Pancreas (tissue), 10 donors: Measurements from ENCODE around the gene SERPING1. TPM values are rescaled to one million over a fixed set of nuclear protein-coding genes. Genes with fewer than 3 reads are reported as not detected.

Experiments
- ATAC-seq, 4 donors: fragments of 200-7000 bp; cut with Tn5 transposase; one replicate each; pipeline versions ENCODE4 v1.8.0 to v1.9.1; 2020; ENCODE audit warnings: mild to moderate bottlenecking in 4 of 4, moderate library complexity in 4 of 4
- DNase-seq, 6 donors: peaks; one replicate each; pipeline ENCODE4 v3.0.0-alpha.2; 2020
- FAIRE-seq: peaks from 2 replicates; lab custom pipeline; 2012; peaks lifted over from hg19 to GRCh38; lab: Jason Lieb, UNC
- H3K27ac ChIP-seq, 4 donors: fragments of 200-600 bp; sonication (generic); 1 replicate in 3 of 4; 2 replicates in 1 of 4; pipeline versions ENCODE4 v1.5.0 to v1.8.0; 2020
- H3K27me3 ChIP-seq, 4 donors: fragments of 200-600 bp; one replicate each; pipeline ENCODE4 v1.8.0; 2021
- H3K36me3 ChIP-seq, 3 donors: fragments of 200-600 bp; sonication (generic) in 1 of 3; one replicate each; pipeline versions ENCODE4 v1.5.0 to v1.8.0; 2020 to 2021
- H3K4me1 ChIP-seq, 3 donors: fragments of 200-600 bp; one replicate each; pipeline ENCODE4 v1.8.0; 2021
- H3K4me3 ChIP-seq, 4 donors: fragments of 200-600 bp; sonication (generic) in 2 of 4; one replicate each; pipeline versions ENCODE4 v1.5.0 to v1.8.0; 2020 to 2021
- H3K9me3 ChIP-seq, 4 donors: fragments of 200-600 bp; one replicate each; pipeline ENCODE4 v1.8.0; 2021
- WGBS, 2 donors: extraction: QIAGEN DNeasy Blood & Tissue Kit; methylation state at CpG; one replicate each; pipeline ENCODE4 v1.1.7; 2013; 5-methylcytosine and 5-hydroxymethylcytosine counted together
- intact Hi-C, 3 donors: fragments of 100-400 bp; cut with DNase I; formaldehyde crosslinking; loops; one replicate each; pipeline versions ENCODE4 v1.11.1 to v1.14.2; 2022
- polyA plus RNA-seq, 2 donors: library from polyadenylated mRNA; stranded (reverse); fragments of 200-250 nt; gene quantifications; one replicate each; pipeline ENCODE4 v1.2.3, GENCODE V29; 2013
- total RNA-seq, 6 donors: library from RNA; stranded (reverse); fragmentation: NEBNext Ultra II Directional in 4 of 6; extraction: Animal tissue kit (Norgen Biotek cat#: 25700) in 4 of 6; gene quantifications; one replicate each; pipeline versions ENCODE4 v1.2.1 to v1.2.4, GENCODE V29; 2021 to 2023
- TF ChIP-seq, protein P1 (sequence below), 4 donors: fragments of 200-600 bp; sonication (generic) in 3 of 4; IDR thresholded peaks; one replicate each; pipeline versions ENCODE4 v1.5.0 to v1.8.0; 2021; ENCODE audit warnings: antibody characterized with exemption in 4 of 4
- donor health status: healthy with polysubstance abuse.
- donor health status: DM: no; HTN: no; CAD: no; lungs with moderate emphysema.
- donor health status: DM: no; HTN: no; CAD: no.
- donor health status: control.
- donor health status: control.
- donor health status: Bipolar disorder and iron deficiency.
- donor health status: DM: yes; HTN: yes; CAD: no.
- donor health status: DM: no; HTN: no; CAD: no.
- donor health status: DM: no; HTN: no; CAD: no.
- donor health status: DM: yes; HTN: yes; CAD: no.

SERPING1 gene
- total and polyA plus RNA-seq, 8 donors = 135 to 399 (median 206) TPM

DNA sequence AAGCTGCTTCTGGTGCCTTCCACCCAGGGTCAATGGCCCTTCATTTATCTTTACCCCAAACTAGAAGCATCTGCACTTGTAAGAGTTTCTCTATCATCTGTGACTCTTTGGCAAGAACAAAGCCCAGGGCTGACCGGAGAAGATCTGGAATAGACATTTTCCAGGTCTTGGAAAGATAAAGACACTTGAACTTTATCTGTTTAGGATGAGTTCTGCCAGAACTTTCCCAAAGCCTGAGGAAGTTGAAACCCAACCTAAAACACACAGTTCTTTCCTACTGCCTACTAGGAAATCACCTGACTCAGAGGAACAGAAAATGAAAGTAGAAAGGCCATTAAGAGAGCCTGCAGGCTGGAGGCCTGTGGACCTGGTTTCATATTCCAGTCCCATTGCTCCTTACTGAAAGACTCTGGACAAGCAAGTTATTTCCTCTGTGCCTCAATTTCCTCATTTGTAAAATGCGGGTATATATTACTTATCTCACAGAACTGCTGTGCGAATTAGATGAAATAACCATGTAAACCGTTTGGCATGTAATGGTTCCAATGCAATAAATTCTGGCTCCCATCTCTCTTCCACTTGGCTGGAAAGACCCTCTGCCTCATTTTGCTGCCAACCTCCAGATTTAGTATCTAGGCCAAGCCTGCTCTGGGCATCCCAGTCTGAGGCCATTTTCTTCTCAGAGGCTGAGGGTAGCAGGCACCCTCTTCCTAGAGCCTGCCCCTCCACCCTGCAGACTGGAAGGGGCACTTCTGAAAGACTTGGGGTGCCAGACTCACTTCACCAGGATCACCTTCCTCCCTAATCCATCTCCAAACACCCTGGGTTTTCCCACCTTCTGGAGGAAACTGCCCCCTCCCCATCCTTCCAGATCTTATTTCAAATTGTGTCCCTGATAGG lies 31.2 kb upstream of the SERPING1 start:
- ATAC-seq (peak; percentile 28 to 78 (median 64)), FAIRE-seq (peak; percentile 69), DNase-seq (peak in 1 of 6 donors; percentile 40)
- intact Hi-C loops = loop anchor here in 2 of 3 donors (5.0 to 10.0 kb wide), 2 partner anchors 79 to 81 kb away; partner anchors contain the start of gene YPEL4 (in 2 of the 2)
- TF ChIP-seq, protein P1, sequence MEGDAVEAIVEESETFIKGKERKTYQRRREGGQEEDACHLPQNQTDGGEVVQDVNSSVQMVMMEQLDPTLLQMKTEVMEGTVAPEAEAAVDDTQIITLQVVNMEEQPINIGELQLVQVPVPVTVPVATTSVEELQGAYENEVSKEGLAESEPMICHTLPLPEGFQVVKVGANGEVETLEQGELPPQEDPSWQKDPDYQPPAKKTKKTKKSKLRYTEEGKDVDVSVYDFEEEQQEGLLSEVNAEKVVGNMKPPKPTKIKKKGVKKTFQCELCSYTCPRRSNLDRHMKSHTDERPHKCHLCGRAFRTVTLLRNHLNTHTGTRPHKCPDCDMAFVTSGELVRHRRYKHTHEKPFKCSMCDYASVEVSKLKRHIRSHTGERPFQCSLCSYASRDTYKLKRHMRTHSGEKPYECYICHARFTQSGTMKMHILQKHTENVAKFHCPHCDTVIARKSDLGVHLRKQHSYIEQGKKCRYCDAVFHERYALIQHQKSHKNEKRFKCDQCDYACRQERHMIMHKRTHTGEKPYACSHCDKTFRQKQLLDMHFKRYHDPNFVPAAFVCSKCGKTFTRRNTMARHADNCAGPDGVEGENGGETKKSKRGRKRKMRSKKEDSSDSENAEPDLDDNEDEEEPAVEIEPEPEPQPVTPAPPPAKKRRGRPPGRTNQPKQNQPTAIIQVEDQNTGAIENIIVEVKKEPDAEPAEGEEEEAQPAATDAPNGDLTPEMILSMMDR (IDR thresholded peaks at IDR 0.05) = no peak
- Histone ChIP-seq H3K9me3 (no peaks in the 10 kb centered on the region), H3K27me3 (no peaks in the 10 kb centered on the region), H3K4me3 (peak overlapping the region; percentile 3 to 83 (median 40)), H3K4me1 (peaks cover 0 to 12% (median 0%) of the 10 kb centered on the region in 3 donors), H3K27ac (peak overlapping the region in 3 of 4 donors; percentile 41 to 81 (median 61)), H3K36me3 (no peaks in the 10 kb centered on the region)
- 64 to 75% methylated on average over 4 of the region's 4 CpGs for WGBS, 2 donors

DNA sequence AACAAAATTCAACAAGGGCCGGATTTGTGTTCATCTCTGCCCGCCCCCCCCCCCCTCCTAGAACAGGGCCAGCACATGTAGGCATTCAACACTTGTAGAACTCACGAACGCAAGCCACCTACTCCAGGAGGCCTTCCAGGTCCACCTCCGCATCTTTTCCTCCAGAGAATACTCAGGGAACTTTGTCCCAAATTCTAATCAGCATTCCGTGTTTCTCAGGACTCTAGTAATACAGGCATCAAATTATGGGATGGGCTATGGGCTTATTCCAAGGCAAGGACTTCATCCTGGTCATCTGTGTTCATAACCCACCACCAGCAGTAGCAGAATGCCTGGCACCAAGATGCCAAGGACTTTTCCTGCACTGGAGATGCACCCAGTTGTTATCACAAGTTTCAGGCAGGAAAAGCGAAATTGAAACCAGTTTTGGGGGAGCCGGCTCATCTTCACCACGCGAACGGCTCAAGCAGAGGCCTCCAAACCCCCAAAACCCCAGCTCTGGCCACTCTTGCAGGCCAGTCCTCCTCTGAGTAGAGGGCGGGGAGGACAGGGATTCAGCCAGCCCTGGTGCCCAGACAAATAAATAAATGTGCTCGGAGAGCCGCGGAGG lies 30.5 kb upstream of the SERPING1 start:
- DNase-seq (no peak), ATAC-seq (peak in 2 of 4 donors; percentile 21 to 28), FAIRE-seq (no peak)
- TF ChIP-seq, protein P1 (IDR thresholded peaks at IDR 0.05) = no peak
- H3K36me3 ChIP-seq = no peaks in the 10 kb centered on the region
- intact Hi-C loops = loop anchor here in 2 of 3 donors (5.0 to 10.0 kb wide), 2 partner anchors 78 to 80 kb away; partner anchors contain the start of gene YPEL4 (in 2 of the 2)
- H3K4me1 ChIP-seq = peaks cover 0 to 12% (median 0%) of the 10 kb centered on the region in 3 donors
- WGBS, 2 donors = 29 to 32% methylated on average over 15 of the region's 15 CpGs
- H3K4me3 ChIP-seq = peak overlapping the region; percentile 42 to 83 (median 76)
- H3K9me3 ChIP-seq = no peaks in the 10 kb centered on the region
- peak overlapping the region in 3 of 4 donors; percentile 25 to 81 (median 61) for H3K27ac ChIP-seq
- H3K27me3 ChIP-seq = no peaks in the 10 kb centered on the region

DNA sequence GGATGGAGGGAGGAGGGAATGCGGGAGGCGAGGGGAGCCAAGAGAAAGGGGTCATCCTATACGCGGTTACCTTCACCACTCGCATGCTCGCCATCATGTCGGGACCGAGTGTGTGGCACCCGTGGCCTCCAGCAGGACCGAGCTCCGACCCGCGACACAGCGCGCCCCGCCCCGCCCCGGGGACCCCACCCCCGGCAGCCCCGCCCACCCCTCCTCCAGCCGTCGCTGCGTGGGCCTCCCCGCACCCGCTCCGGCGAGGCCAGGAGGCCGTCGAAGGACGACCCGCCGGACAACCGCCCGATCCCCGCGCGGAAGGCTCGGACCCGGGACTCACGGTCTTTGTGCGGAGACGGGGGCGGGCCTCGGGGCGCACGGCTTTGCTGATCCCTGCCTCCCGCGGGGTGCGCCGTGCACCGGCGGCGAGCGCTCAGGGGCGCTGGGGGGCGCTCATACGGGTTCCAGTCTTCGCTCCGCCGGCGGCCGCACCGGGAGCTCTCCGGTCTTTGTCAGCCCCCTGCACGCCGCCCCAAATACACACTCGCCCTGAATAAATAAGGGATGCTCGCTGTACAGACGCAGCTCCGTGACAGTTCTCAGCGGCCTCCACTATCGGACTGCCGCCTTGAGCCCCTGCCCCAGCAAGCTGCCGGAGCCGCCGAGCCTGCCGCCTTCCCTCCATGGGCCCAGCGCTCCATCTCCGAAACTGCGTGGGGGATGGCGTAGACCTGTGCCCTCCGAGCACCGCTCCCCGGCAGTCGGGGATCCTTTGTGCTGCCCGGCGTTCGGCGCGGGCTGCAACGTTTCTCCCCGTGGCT lies 29.8 kb upstream of the SERPING1 start, which contains the start of gene UBE2L6:
Gene UBE2L6 (minus strand): TSS at position 158 of the 815 bp plus-strand sequence. CDS start 61 bp downstream, at position 97.
- FAIRE-seq (no peak), ATAC-seq (peak; percentile 84 to 88 (median 88)), DNase-seq (peak; percentile 42 to 84 (median 75))
- Histone ChIP-seq H3K27me3 (no peaks in the 10 kb centered on the region), H3K9me3 (no peaks in the 10 kb centered on the region), H3K27ac (peak within 1 kb of the TSS; percentile 17 to 81 (median 51)), H3K4me1 (peaks cover 0 to 12% (median 0%) of the 10 kb centered on the region in 3 donors), H3K4me3 (peak within 1 kb of the TSS; percentile 42 to 83 (median 76)), H3K36me3 (no peaks in the 10 kb centered on the region)
- intact Hi-C loops = loop anchor here in 2 of 3 donors (5.0 to 10.0 kb wide), 2 partner anchors 77 to 80 kb away; partner anchors contain the start of gene YPEL4 (in 2 of the 2)
- WGBS, 2 donors = 1% methylated on average over 56 to 92 of the region's 92 CpGs
- TF ChIP-seq, protein P1 (IDR thresholded peaks at IDR 0.05) = peak in 3 of 4 donors; percentile 80 to 89 (median 83)

DNA sequence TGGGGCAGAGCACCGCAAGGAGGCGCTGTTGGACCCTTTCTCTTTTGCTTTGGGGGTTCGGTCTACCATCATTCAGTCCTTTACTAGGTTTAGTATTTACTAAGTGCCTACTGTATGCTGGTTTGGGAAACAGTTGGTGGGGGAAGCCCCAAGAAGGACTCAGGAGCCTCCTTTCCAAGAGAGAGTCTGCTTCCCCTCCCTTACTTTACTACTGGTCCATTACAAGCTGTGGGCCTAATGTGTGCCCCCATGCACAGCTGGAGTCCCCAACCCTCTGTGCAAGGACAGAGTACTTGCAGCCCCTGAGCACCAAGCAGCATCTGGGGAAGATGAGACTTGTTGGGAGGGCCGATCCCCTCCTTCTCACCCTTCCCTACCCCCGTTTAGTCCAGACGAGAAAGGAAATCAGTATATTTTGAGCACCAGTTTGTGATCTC lies 29.1 kb upstream of the SERPING1 start:
- no peaks in the 10 kb centered on the region for H3K9me3 ChIP-seq
- TF ChIP-seq, protein P1 (IDR thresholded peaks at IDR 0.05) = peak in 1 of 4 donors; percentile 87
- peak overlapping the region in 3 of 4 donors; percentile 25 to 81 (median 61) for H3K27ac ChIP-seq
- H3K36me3 ChIP-seq = no peaks in the 10 kb centered on the region
- no peak for FAIRE-seq
- H3K4me3 ChIP-seq = peak overlapping the region; percentile 42 to 83 (median 76)
- peaks cover 0 to 12% (median 0%) of the 10 kb centered on the region in 3 donors for H3K4me1 ChIP-seq
- 38 to 41% methylated on average over 6 of the region's 6 CpGs for WGBS, 2 donors
- DNase-seq = peak in 2 of 6 donors; percentile 80 to 91
- no peak for ATAC-seq
- intact Hi-C loops = loop anchor here in 2 of 3 donors (5.0 to 10.0 kb wide), 2 partner anchors 76 to 79 kb away; partner anchors contain the start of gene YPEL4 (in 2 of the 2)
- no peaks in the 10 kb centered on the region for H3K27me3 ChIP-seq
